ENCODE results near the gene VWA1. TPM values are rescaled to one million over a fixed set of nuclear protein-coding genes. Genes with fewer than 3 reads are reported as not detected.
A peak's percentile ranks its signal among the peaks of the same experiment; 100 is the strongest.
"Not testable (repeated sequence)": the region's sequence is repeated elsewhere in the genome, so short reads cannot be mapped to it uniquely, and the experiment has no call there.

VWA1 gene
- total and polyA plus RNA-seq, 10 of the 15 experiments (the other 5 are each of a cell fraction or from before 2014, with no cell fraction given), result 0.02 to 1.7 (median 0.32) TPM; not detected in 2

- ChIA-PET RAD21 (ENCODE audit: unreplicated experiment) (no interaction called here), CTCF (no interaction called here), POLR2A (interaction anchor here (0.6 kb wide), 1 partner anchor 28 kb away, joined by 5 read pairs; no protein-coding TSS in a partner anchor), SMC1A (ENCODE audit: uncharacterized antibody, unreplicated experiment) (no interaction called here)
- H3K4me1 ChIP-seq (ENCODE audit: control insufficient read depth, insufficient read depth, low read length), result no peaks in the 10 kb centered on the region
- H4K20me1 ChIP-seq (ENCODE audit: control insufficient read depth, insufficient read depth), result no peaks in the 10 kb centered on the region
- BruUV-seq (replicated peaks), result TSS peak; percentile 54
- WGBS (ENCODE audit: insufficient coverage, insufficient replicate concordance, low lambda C conversion rate, missing lambda C conversion rate), result 100% methylated on average over 16 of the region's 16 CpGs
- H3K27me3 ChIP-seq (replicated peaks in 1 of 2; ENCODE audit: control insufficient read depth in 2 of 2, insufficient read depth in 2 of 2, low read length in 1 of 2), result no peaks in the 10 kb centered on the region
- FAIRE-seq, result no peak
- in situ Hi-C loops (cut with MboI) (no loop called here), intact Hi-C loops (cut with micrococcal nuclease; ENCODE audit: unreplicated experiment) (no loop called here)
- no peak overlapping the region for H3K4me3 ChIP-seq
- no peaks in the 10 kb centered on the region for H3K9me3 ChIP-seq (replicated peaks; ENCODE audit: control insufficient read depth, insufficient read depth, low read length)
- H3K4me2 ChIP-seq (ENCODE audit: control insufficient read depth, insufficient read depth), result no peak overlapping the region
- no peak overlapping the region for H2AFZ ChIP-seq (ENCODE audit: control insufficient read depth, low read depth, low read length)
- no peak for ATAC-seq
- H3K27ac ChIP-seq (ENCODE audit: control insufficient read depth, insufficient read depth), result no peak overlapping the region
- no peak for DNase-seq (ENCODE audit: low read depth, low spot score)
- TF ChIP-seq POLR2A (IDR thresholded peaks at IDR 0.05; ENCODE audit: low read depth, low read length) (peak; percentile 32; the same call in 1 of the 2 replicates), SMAD5 (IDR thresholded peaks at IDR 0.05; ENCODE audit: low read depth) (no peak)
- peaks cover 0 to 25% of the 10 kb centered on the region in 2 experiments; a peak in 3 of 4 replicates for H3K36me3 ChIP-seq (ENCODE audit: control insufficient read depth in 2 of 2, insufficient read depth in 2 of 2, low read length in 1 of 2)
- H3K9ac ChIP-seq (ENCODE audit: control insufficient read depth, insufficient read depth, low read length), result no peak overlapping the region
- H3K79me2 ChIP-seq (ENCODE audit: control insufficient read depth, insufficient read depth, low read length), result no peaks in the 10 kb centered on the region
These were observed 48.2 kb downstream of the VWA1 start for GRCh38 chr1:1483714-1484113.

GRCh38 chr1:1484976-1485750 lies 49.7 kb downstream of the VWA1 start:
- DNase-seq (ENCODE audit: low read depth, low spot score); FAIRE-seq; in situ Hi-C loops (cut with MboI); H3K9ac ChIP-seq (ENCODE audit: control insufficient read depth, insufficient read depth, low read length); H3K4me2 ChIP-seq (ENCODE audit: control insufficient read depth, insufficient read depth); H3K27ac ChIP-seq (ENCODE audit: control insufficient read depth, insufficient read depth); ATAC-seq; H3K4me3 ChIP-seq; H3K4me1 ChIP-seq (ENCODE audit: control insufficient read depth, insufficient read depth, low read length); RAD21 ChIA-PET (ENCODE audit: unreplicated experiment); H3K79me2 ChIP-seq (ENCODE audit: control insufficient read depth, insufficient read depth, low read length); H4K20me1 ChIP-seq (ENCODE audit: control insufficient read depth, insufficient read depth); BruUV-seq (replicated peaks); POLR2A ChIA-PET; H3K9me3 ChIP-seq (replicated peaks; ENCODE audit: control insufficient read depth, insufficient read depth, low read length); intact Hi-C loops (cut with micrococcal nuclease; ENCODE audit: unreplicated experiment); CTCF ChIA-PET; SMC1A ChIA-PET (ENCODE audit: uncharacterized antibody, unreplicated experiment); H3K27me3 ChIP-seq (replicated peaks in 1 of 2; ENCODE audit: control insufficient read depth in 2 of 2, insufficient read depth in 2 of 2, low read length in 1 of 2); H2AFZ ChIP-seq (ENCODE audit: control insufficient read depth, low read depth, low read length): not testable (repeated sequence)
- peaks cover 0 to 21% of the 10 kb centered on the region in 2 experiments; a peak in 3 of 4 replicates for H3K36me3 ChIP-seq (ENCODE audit: control insufficient read depth in 2 of 2, insufficient read depth in 2 of 2, low read length in 1 of 2)
- 96% methylated on average over 34 of the region's 46 CpGs for WGBS (ENCODE audit: insufficient coverage, insufficient replicate concordance, low lambda C conversion rate, missing lambda C conversion rate)

- CTCF ChIA-PET; ATAC-seq; H3K27ac ChIP-seq (ENCODE audit: control insufficient read depth, insufficient read depth); in situ Hi-C loops (cut with MboI); POLR2A ChIA-PET; H3K9me3 ChIP-seq (replicated peaks; ENCODE audit: control insufficient read depth, insufficient read depth, low read length); H3K79me2 ChIP-seq (ENCODE audit: control insufficient read depth, insufficient read depth, low read length); DNase-seq (ENCODE audit: low read depth, low spot score); FAIRE-seq; H4K20me1 ChIP-seq (ENCODE audit: control insufficient read depth, insufficient read depth); BruUV-seq (replicated peaks); H2AFZ ChIP-seq (ENCODE audit: control insufficient read depth, low read depth, low read length); H3K4me2 ChIP-seq (ENCODE audit: control insufficient read depth, insufficient read depth); SMC1A ChIA-PET (ENCODE audit: uncharacterized antibody, unreplicated experiment); H3K4me3 ChIP-seq; H3K27me3 ChIP-seq (replicated peaks in 1 of 2; ENCODE audit: control insufficient read depth in 2 of 2, insufficient read depth in 2 of 2, low read length in 1 of 2); H3K9ac ChIP-seq (ENCODE audit: control insufficient read depth, insufficient read depth, low read length); H3K4me1 ChIP-seq (ENCODE audit: control insufficient read depth, insufficient read depth, low read length); RAD21 ChIA-PET (ENCODE audit: unreplicated experiment); intact Hi-C loops (cut with micrococcal nuclease; ENCODE audit: unreplicated experiment): not testable (repeated sequence)
- peaks cover 0 to 22% of the 10 kb centered on the region in 2 experiments; a peak in 3 of 4 replicates for H3K36me3 ChIP-seq (ENCODE audit: control insufficient read depth in 2 of 2, insufficient read depth in 2 of 2, low read length in 1 of 2)
- WGBS (ENCODE audit: insufficient coverage, insufficient replicate concordance, low lambda C conversion rate, missing lambda C conversion rate), result 92% methylated on average over 24 of the region's 31 CpGs
These were observed 50.3 kb downstream of the VWA1 start for GRCh38 chr1:1485755-1486317.
